Measurements from ENCODE around the gene ARHGAP6. TPM values are rescaled to one million over a fixed set of nuclear protein-coding genes. Genes with fewer than 3 reads are reported as not detected.

ARHGAP6 gene
- total RNA-seq, 1 experiment from 2014 or later = 0.10 TPM

DNA sequence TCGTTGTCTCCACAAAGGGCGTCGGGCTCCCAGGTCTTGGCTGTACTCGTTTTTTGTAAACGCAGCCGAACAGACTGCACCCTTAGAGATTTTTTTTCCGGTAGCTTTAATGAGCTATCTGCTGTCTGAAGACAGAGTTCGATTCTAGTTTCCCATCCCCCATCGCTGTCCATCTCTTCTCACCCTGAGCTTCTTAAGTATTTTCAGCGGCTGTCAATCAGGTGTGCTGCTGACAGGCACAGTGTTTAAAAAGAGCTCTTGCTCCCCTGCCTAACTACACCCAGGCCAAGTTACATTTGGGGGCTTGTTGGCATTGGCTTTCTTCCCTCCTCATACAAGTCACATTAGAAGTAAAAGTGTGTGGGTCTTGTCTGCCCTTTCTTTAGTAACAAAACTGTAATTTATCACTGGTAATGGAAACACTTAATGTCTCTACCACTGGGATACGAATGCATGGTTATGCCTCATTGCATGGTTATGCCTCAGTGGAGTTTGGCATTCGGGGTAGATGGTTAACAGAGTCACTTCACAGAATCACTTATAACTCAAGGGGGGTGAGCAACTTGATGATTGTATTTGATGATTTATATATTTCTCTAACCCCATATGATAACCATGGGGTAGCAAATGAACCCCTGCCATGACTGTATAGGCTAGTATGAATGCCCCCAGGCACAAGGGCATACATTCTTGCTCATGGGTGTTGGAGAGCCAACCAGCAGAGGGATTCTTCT, 1.4 kb upstream of the ARHGAP6 start (continued):
- TF ChIP-seq, protein P1, sequence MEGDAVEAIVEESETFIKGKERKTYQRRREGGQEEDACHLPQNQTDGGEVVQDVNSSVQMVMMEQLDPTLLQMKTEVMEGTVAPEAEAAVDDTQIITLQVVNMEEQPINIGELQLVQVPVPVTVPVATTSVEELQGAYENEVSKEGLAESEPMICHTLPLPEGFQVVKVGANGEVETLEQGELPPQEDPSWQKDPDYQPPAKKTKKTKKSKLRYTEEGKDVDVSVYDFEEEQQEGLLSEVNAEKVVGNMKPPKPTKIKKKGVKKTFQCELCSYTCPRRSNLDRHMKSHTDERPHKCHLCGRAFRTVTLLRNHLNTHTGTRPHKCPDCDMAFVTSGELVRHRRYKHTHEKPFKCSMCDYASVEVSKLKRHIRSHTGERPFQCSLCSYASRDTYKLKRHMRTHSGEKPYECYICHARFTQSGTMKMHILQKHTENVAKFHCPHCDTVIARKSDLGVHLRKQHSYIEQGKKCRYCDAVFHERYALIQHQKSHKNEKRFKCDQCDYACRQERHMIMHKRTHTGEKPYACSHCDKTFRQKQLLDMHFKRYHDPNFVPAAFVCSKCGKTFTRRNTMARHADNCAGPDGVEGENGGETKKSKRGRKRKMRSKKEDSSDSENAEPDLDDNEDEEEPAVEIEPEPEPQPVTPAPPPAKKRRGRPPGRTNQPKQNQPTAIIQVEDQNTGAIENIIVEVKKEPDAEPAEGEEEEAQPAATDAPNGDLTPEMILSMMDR (IDR thresholded peaks at IDR 0.05 in 2 of 3, conservative IDR thresholded peaks at IDR 0.05 in 1 of 3; ENCODE audit: borderline replicate concordance in 1 of 3, insufficient read depth in 1 of 3, low read depth in 2 of 3, low read length in 2 of 3) = no peak
- TF ChIP-seq ZNF274 (IDR thresholded peaks at IDR 0.05; ENCODE audit: low read depth, low read length) = no peak
- TF ChIP-seq EZH2phosphoT487 (IDR thresholded peaks at IDR 0.05; ENCODE audit: borderline replicate concordance) = no peak
- TF ChIP-seq SRF (IDR thresholded peaks at IDR 0.05; ENCODE audit: low read depth) = no peak
- no peak for TF ChIP-seq FOSL1 (IDR thresholded peaks at IDR 0.05; ENCODE audit: low read depth)
- no peak for TF ChIP-seq EGR1 (IDR thresholded peaks at IDR 0.05; ENCODE audit: low read depth)

DNA sequence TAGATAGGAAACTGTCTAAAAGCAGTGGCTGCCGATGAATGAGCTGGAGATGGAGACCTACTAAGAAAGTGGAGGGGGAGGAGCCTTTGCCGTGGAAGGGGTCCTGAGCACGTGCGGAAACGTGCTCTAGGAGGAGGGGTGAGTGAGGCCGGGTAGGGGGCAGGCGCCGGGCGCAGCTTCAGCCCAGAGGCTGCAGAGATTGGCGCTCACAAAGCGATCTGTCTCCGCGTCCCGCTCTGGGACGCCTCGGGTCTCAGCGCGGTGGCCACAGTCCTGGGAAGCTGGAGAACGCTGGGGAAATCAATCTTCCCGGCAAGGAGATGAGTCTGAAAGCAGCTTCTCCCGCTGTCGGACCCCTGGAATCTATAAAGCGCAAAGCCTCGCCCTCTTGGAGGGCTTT, 444 bp upstream of the ARHGAP6 start:
- RAD21 ChIA-PET (ENCODE audit: low non-redundant PET in 1 of 2, low total read pairs in 2 of 2, uncharacterized antibody in 2 of 2, unreplicated experiment in 2 of 2) = no interaction called here
- ATAC-seq (no peak), DNase-seq (ENCODE audit: low read depth, low spot score) (no peak)
- H4K20me1 ChIP-seq (ENCODE audit: insufficient read depth) = no peaks in the 10 kb centered on the region
- no peak overlapping the region for H3K27ac ChIP-seq (ENCODE audit: low read depth, low read length)
- H3K4me1 ChIP-seq (ENCODE audit: control insufficient read depth in 1 of 2, insufficient read depth in 2 of 2, low read length in 2 of 2) = no peaks in the 10 kb centered on the region
- no peak overlapping the region for H3K4me2 ChIP-seq (ENCODE audit: low read length)
- H2AFZ ChIP-seq (ENCODE audit: low read depth, low read length, poor library complexity, severe bottlenecking) = no peak overlapping the region
- POLR2A ChIA-PET = no interaction called here
- H3K79me2 ChIP-seq (ENCODE audit: insufficient read depth, low read length) = no peaks in the 10 kb centered on the region
- no peaks in the 10 kb centered on the region for H3K9me2 ChIP-seq (ENCODE audit: insufficient read depth)
- no peak overlapping the region for H3K9ac ChIP-seq (ENCODE audit: low read length)
- no peaks in the 10 kb centered on the region for H3K9me3 ChIP-seq (ENCODE audit: control insufficient read depth in 1 of 2, insufficient read depth in 1 of 2, low read depth in 1 of 2, low read length in 2 of 2)
- no peak overlapping the region for H3K4me3 ChIP-seq (replicated peaks in 1 of 2; ENCODE audit: low read depth in 1 of 2, low read length in 2 of 2)
- BruUV-seq (replicated peaks) = no TSS peak
- H3K36me3 ChIP-seq (ENCODE audit: control insufficient read depth in 1 of 2, insufficient read depth in 2 of 2, low read length in 2 of 2) = no peaks in the 10 kb centered on the region
- intact Hi-C loops (cut with micrococcal nuclease) = no loop called here
- H3K27me3 ChIP-seq (ENCODE audit: insufficient read depth, low read length) = no peaks in the 10 kb centered on the region
- CTCF ChIA-PET = no interaction called here
- TF ChIP-seq, protein P1 (IDR thresholded peaks at IDR 0.05 in 2 of 3, conservative IDR thresholded peaks at IDR 0.05 in 1 of 3; ENCODE audit: borderline replicate concordance in 1 of 3, insufficient read depth in 1 of 3, low read depth in 2 of 3, low read length in 2 of 3) = no peak
- TF ChIP-seq EZH2phosphoT487 (IDR thresholded peaks at IDR 0.05; ENCODE audit: borderline replicate concordance) (no peak), CEBPB (IDR thresholded peaks at IDR 0.05; ENCODE audit: low read depth) (no peak), SIN3A (IDR thresholded peaks at IDR 0.05; ENCODE audit: low read depth) (no peak), ZNF274 (IDR thresholded peaks at IDR 0.05; ENCODE audit: low read depth, low read length) (no peak), ZFX (IDR thresholded peaks at IDR 0.05) (no peak), TCF7L2 (IDR thresholded peaks at IDR 0.05; ENCODE audit: borderline replicate concordance, extremely low read depth, insufficient read depth, insufficient read length) (no peak), CBX3 (IDR thresholded peaks at IDR 0.05; ENCODE audit: low read depth) (no peak), POLR2A (IDR thresholded peaks at IDR 0.05; ENCODE audit: borderline replicate concordance, extremely low read depth, insufficient read depth, insufficient read length) (no peak)
- TF ChIP-seq, protein P2, sequence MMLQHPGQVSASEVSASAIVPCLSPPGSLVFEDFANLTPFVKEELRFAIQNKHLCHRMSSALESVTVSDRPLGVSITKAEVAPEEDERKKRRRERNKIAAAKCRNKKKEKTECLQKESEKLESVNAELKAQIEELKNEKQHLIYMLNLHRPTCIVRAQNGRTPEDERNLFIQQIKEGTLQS (IDR thresholded peaks at IDR 0.05) = no peak
- TF ChIP-seq, protein P3, sequence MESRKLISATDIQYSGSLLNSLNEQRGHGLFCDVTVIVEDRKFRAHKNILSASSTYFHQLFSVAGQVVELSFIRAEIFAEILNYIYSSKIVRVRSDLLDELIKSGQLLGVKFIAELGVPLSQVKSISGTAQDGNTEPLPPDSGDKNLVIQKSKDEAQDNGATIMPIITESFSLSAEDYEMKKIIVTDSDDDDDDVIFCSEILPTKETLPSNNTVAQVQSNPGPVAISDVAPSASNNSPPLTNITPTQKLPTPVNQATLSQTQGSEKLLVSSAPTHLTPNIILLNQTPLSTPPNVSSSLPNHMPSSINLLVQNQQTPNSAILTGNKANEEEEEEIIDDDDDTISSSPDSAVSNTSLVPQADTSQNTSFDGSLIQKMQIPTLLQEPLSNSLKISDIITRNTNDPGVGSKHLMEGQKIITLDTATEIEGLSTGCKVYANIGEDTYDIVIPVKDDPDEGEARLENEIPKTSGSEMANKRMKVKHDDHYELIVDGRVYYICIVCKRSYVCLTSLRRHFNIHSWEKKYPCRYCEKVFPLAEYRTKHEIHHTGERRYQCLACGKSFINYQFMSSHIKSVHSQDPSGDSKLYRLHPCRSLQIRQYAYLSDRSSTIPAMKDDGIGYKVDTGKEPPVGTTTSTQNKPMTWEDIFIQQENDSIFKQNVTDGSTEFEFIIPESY (IDR thresholded peaks at IDR 0.05; ENCODE audit: extremely low read depth, insufficient replicate concordance, low read length) = no peak

Measured in HCT116 (cell line).